GM23338 (cell line): Measurements from ENCODE around the gene CD19. TPM values are rescaled to one million over a fixed set of nuclear protein-coding genes. Genes with fewer than 3 reads are reported as not detected.

Experiments
- ATAC-seq: fragments of 200-7000 bp; cut with Tn5 transposase; 3 replicates; pipeline ENCODE4 v1.9.1; 2020
- DNase-seq: peaks from one replicate; pipeline ENCODE4 v3.0.0-alpha.2; 2015; ENCODE audit warnings: low spot score
- H2AFZ ChIP-seq: fragments of 200-600 bp; sonication (generic); 2 replicates; pipeline ENCODE4 v1.8.0; 2016; ENCODE audit warnings: antibody characterized with exemption, mild to moderate bottlenecking, moderate library complexity
- H3F3A ChIP-seq: fragments of 200-600 bp; sonication (generic); replicated peaks from 2 replicates; pipeline ENCODE4 v1.8.0; 2017; ENCODE audit warnings: antibody characterized with exemption, mixed run types, low read depth
- H3K27ac ChIP-seq: fragments of 200-600 bp; sonication (generic); 2 replicates; pipeline ENCODE4 v1.6.1; 2016; ENCODE audit warnings: low read depth
- H3K27me3 ChIP-seq: fragments of 200-600 bp; sonication (generic); 2 replicates; pipeline ENCODE4 v1.8.0; 2016; ENCODE audit warnings: mild to moderate bottlenecking, mixed run types, moderate library complexity; ENCODE audit not compliant: insufficient read depth
- H3K36me3 ChIP-seq: fragments of 200-600 bp; sonication (generic); 2 replicates; pipeline ENCODE4 v1.8.0; 2016; ENCODE audit warnings: mild to moderate bottlenecking; ENCODE audit not compliant: insufficient read depth
- H3K4me1 ChIP-seq: fragments of 200-600 bp; sonication (generic); 2 replicates; pipeline ENCODE4 v1.8.0; 2016; ENCODE audit warnings: mild to moderate bottlenecking, moderate library complexity; ENCODE audit not compliant: insufficient read depth
- H3K4me2 ChIP-seq: fragments of 200-600 bp; sonication (generic); 2 replicates; pipeline ENCODE4 v1.7.1; 2017; ENCODE audit warnings: mixed run types
- H3K4me3 ChIP-seq: fragments of 200-600 bp; sonication (generic); 2 replicates; pipeline ENCODE4 v1.6.1; 2016; ENCODE audit warnings: mixed run types
- H3K79me2 ChIP-seq: fragments of 200-600 bp; sonication (generic); replicated peaks from 2 replicates; pipeline ENCODE4 v1.8.0; 2017; ENCODE audit warnings: mild to moderate bottlenecking; ENCODE audit not compliant: insufficient read depth
- H3K9me2 ChIP-seq: fragments of 200-600 bp; sonication (generic); 2 replicates; pipeline ENCODE4 v1.8.0; 2017; ENCODE audit not compliant: insufficient read depth
- H4K20me1 ChIP-seq: fragments of 200-600 bp; sonication (generic); replicated peaks from 2 replicates; pipeline ENCODE4 v1.8.0; 2017; ENCODE audit warnings: mild to moderate bottlenecking; ENCODE audit not compliant: insufficient read depth
- H3K27ac Mint-ChIP-seq: 2 replicates; pipeline ENCODE4 v1.8.0; 2020; ENCODE audit warnings: inconsistent platforms, mild to moderate bottlenecking, moderate library complexity, mixed read lengths
- H3K27me3 Mint-ChIP-seq: 3 replicates; pipeline ENCODE4 v1.8.0; 2022; ENCODE audit warnings: low read depth, mild to moderate bottlenecking, moderate library complexity, mixed read lengths, inconsistent platforms; ENCODE audit not compliant: insufficient read depth, poor library complexity
- H3K36me3 Mint-ChIP-seq: 3 replicates; pipeline ENCODE4 v1.8.0; 2021; ENCODE audit warnings: low read depth, mild to moderate bottlenecking, inconsistent platforms, moderate library complexity, mixed read lengths
- H3K4me1 Mint-ChIP-seq: 3 replicates; pipeline ENCODE4 v1.8.0; 2020; ENCODE audit warnings: mild to moderate bottlenecking, inconsistent platforms, mixed read lengths
- H3K4me3 Mint-ChIP-seq: 3 replicates; pipeline ENCODE4 v1.8.0; 2021; ENCODE audit warnings: moderate library complexity, mild to moderate bottlenecking, inconsistent platforms, mixed read lengths
- H3K9me3 Mint-ChIP-seq: 3 replicates; pipeline ENCODE4 v1.8.0; 2020; ENCODE audit warnings: moderate library complexity, mild to moderate bottlenecking, inconsistent platforms, mixed read lengths
- EZH2 ChIP-seq: fragments of 200-600 bp; sonication (generic); IDR thresholded peaks from one replicate; pipeline ENCODE4 v1.8.0; 2017; ENCODE audit warnings: antibody characterized with exemption, mild to moderate bottlenecking, low read depth; ENCODE audit not compliant: unreplicated experiment
- EZH2phosphoT487 ChIP-seq: fragments of 200-600 bp; sonication (generic); IDR thresholded peaks from one replicate; pipeline ENCODE4 v1.8.1; 2018; ENCODE audit warnings: antibody characterized with exemption; ENCODE audit not compliant: unreplicated experiment
- JUNB ChIP-seq: IDR thresholded peaks from one replicate; pipeline ENCODE4 v1.6.1; 2016; ENCODE audit warnings: antibody characterized with exemption; ENCODE audit not compliant: unreplicated experiment
- STAT1 ChIP-seq: IDR thresholded peaks from one replicate; pipeline ENCODE4 v1.6.1; 2016; ENCODE audit warnings: antibody characterized with exemption; ENCODE audit not compliant: unreplicated experiment
- ZNF331 ChIP-seq: fragments of 250-450 bp; sonication (Bioruptor Pico); IDR thresholded peaks from 2 replicates; pipeline ENCODE4 v1.5.0; 2020; ENCODE audit warnings: low read depth, mild to moderate bottlenecking, moderate library complexity
- polyA plus RNA-seq: library from polyadenylated mRNA; unstranded; fragments of >200 nt; fragmentation: Nextera tagmentation; extraction: Ambion mirVana; gene quantifications from 2 replicates; pipeline ENCODE4 v1.2.1, GENCODE V29; 2016
- total RNA-seq: library from RNA; depleted of rRNA; stranded (reverse); fragments of >200 nt; shearing (Covaris generic); gene quantifications from 2 replicates; pipeline ENCODE4 v1.2.3, GENCODE V29; 2014
- TF ChIP-seq, protein P1 (sequence below): IDR thresholded peaks from 2 replicates; pipeline ENCODE4 v1.6.1; 2016; ENCODE audit warnings: antibody characterized with exemption
- TF ChIP-seq, protein P2 (sequence below): IDR thresholded peaks from one replicate; pipeline ENCODE4 v1.6.1; 2018; ENCODE audit warnings: antibody characterized with exemption; ENCODE audit not compliant: unreplicated experiment
- TF ChIP-seq, protein P3 (sequence below): fragments of 250-450 bp; sonication (Bioruptor Pico); IDR thresholded peaks from 2 replicates; pipeline ENCODE4 v1.5.0; 2020; ENCODE audit warnings: mild to moderate bottlenecking, moderate library complexity
- TF ChIP-seq, protein P4 (sequence below), 2 experiments: fragments of 200-600 bp in 1 of 2; sonication (generic) in 1 of 2; conservative IDR thresholded peaks; 2 replicates each; pipeline versions ENCODE4 v1.5.1 to v1.6.1; 2016 to 2017; ENCODE audit warnings: antibody characterized with exemption in 2 of 2, low read depth in 2 of 2, mild to moderate bottlenecking in 2 of 2, moderate library complexity in 1 of 2

CD19 gene
- total and polyA plus RNA-seq, 2 experiments from 2014 or later = 0.83 to 1.9 TPM

DNA sequence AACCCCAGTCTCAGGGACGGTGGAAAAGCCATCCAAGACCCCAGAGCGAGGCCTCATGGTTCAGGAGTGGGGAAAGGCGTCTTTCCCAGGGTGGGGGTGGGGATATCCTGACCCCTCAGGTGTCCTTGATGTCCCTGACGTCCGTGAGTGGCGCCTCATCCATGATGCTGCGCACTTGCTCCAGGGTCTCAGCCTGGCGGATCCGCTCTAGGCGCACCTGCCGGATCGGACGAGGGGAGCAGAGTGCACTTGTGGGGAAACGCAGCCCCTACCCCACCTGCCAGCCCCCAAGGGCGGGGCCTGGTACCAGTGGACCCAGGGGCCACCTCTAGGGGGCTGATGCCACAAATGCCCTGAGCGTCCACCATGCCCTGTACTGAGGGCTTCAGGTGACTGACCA lies 26.9 kb upstream of the CD19 start:
- Histone ChIP-seq H3K4me2 (no peak overlapping the region), H3K4me3 (no peak overlapping the region), H3K4me1 (no peaks in the 10 kb centered on the region), H3K79me2 (no peaks in the 10 kb centered on the region), H3K27me3 (no peaks in the 10 kb centered on the region), H3K36me3 (0 out of 2 replicates have a peak, but pooled peaks cover 6% of the 10 kb centered on the region), H3K9me2 (no peaks in the 10 kb centered on the region), H4K20me1 (no peaks in the 10 kb centered on the region), H2AFZ (no peak overlapping the region), H3K27ac (no peak overlapping the region), H3F3A (no peaks in the 10 kb centered on the region)
- Mint-ChIP-seq H3K9me3 (no peaks in the 10 kb centered on the region), H3K4me3 (no peak overlapping the region), H3K4me1 (no peaks in the 10 kb centered on the region), H3K27ac (no peak overlapping the region), H3K36me3 (no peaks in the 10 kb centered on the region; the same call in 2 of the 3 replicates), H3K27me3 (peaks cover 3% of the 10 kb centered on the region)
- ATAC-seq (no peak; the same call in 2 of the 3 replicates), DNase-seq (no peak)
- no peak for TF ChIP-seq EZH2
- TF ChIP-seq STAT1 = no peak
- TF ChIP-seq EZH2phosphoT487 = no peak
- TF ChIP-seq, protein P1, sequence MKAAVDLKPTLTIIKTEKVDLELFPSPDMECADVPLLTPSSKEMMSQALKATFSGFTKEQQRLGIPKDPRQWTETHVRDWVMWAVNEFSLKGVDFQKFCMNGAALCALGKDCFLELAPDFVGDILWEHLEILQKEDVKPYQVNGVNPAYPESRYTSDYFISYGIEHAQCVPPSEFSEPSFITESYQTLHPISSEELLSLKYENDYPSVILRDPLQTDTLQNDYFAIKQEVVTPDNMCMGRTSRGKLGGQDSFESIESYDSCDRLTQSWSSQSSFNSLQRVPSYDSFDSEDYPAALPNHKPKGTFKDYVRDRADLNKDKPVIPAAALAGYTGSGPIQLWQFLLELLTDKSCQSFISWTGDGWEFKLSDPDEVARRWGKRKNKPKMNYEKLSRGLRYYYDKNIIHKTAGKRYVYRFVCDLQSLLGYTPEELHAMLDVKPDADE = no peak
- TF ChIP-seq, protein P2, sequence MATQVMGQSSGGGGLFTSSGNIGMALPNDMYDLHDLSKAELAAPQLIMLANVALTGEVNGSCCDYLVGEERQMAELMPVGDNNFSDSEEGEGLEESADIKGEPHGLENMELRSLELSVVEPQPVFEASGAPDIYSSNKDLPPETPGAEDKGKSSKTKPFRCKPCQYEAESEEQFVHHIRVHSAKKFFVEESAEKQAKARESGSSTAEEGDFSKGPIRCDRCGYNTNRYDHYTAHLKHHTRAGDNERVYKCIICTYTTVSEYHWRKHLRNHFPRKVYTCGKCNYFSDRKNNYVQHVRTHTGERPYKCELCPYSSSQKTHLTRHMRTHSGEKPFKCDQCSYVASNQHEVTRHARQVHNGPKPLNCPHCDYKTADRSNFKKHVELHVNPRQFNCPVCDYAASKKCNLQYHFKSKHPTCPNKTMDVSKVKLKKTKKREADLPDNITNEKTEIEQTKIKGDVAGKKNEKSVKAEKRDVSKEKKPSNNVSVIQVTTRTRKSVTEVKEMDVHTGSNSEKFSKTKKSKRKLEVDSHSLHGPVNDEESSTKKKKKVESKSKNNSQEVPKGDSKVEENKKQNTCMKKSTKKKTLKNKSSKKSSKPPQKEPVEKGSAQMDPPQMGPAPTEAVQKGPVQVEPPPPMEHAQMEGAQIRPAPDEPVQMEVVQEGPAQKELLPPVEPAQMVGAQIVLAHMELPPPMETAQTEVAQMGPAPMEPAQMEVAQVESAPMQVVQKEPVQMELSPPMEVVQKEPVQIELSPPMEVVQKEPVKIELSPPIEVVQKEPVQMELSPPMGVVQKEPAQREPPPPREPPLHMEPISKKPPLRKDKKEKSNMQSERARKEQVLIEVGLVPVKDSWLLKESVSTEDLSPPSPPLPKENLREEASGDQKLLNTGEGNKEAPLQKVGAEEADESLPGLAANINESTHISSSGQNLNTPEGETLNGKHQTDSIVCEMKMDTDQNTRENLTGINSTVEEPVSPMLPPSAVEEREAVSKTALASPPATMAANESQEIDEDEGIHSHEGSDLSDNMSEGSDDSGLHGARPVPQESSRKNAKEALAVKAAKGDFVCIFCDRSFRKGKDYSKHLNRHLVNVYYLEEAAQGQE = no peak
- TF ChIP-seq JUNB = no peak
- TF ChIP-seq, protein P3, sequence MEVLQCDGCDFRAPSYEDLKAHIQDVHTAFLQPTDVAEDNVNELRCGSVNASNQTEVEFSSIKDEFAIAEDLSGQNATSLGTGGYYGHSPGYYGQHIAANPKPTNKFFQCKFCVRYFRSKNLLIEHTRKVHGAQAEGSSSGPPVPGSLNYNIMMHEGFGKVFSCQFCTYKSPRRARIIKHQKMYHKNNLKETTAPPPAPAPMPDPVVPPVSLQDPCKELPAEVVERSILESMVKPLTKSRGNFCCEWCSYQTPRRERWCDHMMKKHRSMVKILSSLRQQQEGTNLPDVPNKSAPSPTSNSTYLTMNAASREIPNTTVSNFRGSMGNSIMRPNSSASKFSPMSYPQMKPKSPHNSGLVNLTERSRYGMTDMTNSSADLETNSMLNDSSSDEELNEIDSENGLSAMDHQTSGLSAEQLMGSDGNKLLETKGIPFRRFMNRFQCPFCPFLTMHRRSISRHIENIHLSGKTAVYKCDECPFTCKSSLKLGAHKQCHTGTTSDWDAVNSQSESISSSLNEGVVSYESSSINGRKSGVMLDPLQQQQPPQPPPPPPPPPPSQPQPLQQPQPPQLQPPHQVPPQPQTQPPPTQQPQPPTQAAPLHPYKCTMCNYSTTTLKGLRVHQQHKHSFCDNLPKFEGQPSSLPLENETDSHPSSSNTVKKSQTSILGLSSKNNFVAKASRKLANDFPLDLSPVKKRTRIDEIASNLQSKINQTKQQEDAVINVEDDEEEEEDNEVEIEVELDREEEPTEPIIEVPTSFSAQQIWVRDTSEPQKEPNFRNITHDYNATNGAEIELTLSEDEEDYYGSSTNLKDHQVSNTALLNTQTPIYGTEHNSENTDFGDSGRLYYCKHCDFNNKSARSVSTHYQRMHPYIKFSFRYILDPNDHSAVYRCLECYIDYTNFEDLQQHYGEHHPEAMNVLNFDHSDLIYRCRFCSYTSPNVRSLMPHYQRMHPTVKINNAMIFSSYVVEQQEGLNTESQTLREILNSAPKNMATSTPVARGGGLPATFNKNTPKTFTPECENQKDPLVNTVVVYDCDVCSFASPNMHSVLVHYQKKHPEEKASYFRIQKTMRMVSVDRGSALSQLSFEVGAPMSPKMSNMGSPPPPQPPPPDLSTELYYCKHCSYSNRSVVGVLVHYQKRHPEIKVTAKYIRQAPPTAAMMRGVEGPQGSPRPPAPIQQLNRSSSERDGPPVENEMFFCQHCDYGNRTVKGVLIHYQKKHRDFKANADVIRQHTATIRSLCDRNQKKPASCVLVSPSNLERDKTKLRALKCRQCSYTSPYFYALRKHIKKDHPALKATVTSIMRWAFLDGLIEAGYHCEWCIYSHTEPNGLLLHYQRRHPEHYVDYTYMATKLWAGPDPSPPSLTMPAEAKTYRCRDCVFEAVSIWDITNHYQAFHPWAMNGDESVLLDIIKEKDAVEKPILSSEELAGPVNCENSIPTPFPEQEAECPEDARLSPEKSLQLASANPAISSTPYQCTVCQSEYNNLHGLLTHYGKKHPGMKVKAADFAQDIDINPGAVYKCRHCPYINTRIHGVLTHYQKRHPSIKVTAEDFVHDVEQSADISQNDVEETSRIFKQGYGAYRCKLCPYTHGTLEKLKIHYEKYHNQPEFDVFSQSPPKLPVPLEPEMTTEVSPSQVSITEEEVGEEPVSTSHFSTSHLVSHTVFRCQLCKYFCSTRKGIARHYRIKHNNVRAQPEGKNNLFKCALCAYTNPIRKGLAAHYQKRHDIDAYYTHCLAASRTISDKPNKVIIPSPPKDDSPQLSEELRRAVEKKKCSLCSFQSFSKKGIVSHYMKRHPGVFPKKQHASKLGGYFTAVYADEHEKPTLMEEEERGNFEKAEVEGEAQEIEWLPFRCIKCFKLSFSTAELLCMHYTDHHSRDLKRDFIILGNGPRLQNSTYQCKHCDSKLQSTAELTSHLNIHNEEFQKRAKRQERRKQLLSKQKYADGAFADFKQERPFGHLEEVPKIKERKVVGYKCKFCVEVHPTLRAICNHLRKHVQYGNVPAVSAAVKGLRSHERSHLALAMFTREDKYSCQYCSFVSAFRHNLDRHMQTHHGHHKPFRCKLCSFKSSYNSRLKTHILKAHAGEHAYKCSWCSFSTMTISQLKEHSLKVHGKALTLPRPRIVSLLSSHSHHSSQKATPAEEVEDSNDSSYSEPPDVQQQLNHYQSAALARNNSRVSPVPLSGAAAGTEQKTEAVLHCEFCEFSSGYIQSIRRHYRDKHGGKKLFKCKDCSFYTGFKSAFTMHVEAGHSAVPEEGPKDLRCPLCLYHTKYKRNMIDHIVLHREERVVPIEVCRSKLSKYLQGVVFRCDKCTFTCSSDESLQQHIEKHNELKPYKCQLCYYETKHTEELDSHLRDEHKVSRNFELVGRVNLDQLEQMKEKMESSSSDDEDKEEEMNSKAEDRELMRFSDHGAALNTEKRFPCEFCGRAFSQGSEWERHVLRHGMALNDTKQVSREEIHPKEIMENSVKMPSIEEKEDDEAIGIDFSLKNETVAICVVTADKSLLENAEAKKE (CRISPR knock-in tag) = no peak
- no peak for TF ChIP-seq ZNF331 (CRISPR knock-in tag)
- TF ChIP-seq, protein P4, sequence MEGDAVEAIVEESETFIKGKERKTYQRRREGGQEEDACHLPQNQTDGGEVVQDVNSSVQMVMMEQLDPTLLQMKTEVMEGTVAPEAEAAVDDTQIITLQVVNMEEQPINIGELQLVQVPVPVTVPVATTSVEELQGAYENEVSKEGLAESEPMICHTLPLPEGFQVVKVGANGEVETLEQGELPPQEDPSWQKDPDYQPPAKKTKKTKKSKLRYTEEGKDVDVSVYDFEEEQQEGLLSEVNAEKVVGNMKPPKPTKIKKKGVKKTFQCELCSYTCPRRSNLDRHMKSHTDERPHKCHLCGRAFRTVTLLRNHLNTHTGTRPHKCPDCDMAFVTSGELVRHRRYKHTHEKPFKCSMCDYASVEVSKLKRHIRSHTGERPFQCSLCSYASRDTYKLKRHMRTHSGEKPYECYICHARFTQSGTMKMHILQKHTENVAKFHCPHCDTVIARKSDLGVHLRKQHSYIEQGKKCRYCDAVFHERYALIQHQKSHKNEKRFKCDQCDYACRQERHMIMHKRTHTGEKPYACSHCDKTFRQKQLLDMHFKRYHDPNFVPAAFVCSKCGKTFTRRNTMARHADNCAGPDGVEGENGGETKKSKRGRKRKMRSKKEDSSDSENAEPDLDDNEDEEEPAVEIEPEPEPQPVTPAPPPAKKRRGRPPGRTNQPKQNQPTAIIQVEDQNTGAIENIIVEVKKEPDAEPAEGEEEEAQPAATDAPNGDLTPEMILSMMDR (conservative IDR thresholded peaks at IDR 0.05; ENCODE audit: low read depth in 2 of 2) = no peak
